Measurements from ENCODE around the gene KRTAP1-3. TPM values are rescaled to one million over a fixed set of nuclear protein-coding genes. Genes with fewer than 3 reads are reported as not detected.
"Not testable (repeated sequence)": the region's sequence is repeated elsewhere in the genome, so short reads cannot be mapped to it uniquely, and the experiment has no call there.

The KRTAP1-3 gene
- total RNA-seq, 4 donors from 2014 or later = not detected

DNA sequence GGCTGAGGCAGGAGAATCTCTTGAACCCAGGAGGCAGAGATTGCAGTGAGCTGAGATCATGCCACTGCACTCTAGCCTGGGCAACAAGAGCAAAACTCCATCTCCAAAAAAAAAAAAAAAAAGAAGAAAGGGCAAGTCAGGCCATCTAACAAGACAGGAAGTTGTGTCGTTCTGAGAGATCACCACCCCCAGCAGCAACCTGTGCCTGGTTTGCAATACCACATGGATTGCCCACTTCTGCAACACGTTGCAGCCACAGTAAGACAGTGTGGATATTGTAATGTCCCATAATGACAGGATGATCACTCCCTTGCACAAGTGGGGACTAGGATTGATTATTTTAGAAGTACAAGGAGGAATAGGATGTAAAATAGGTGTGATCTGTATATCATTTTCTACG, 34.4 kb upstream of the KRTAP1-3 start:
- Histone ChIP-seq H3K4me1 (no peaks in the 10 kb centered on the region), H3K27me3 (no peaks in the 10 kb centered on the region), H3K4me3 (no peak overlapping the region), H3K9me3 (no peaks in the 10 kb centered on the region), H3K36me3 (no peaks in the 10 kb centered on the region), H3K27ac (no peak overlapping the region)
- no peak for TF ChIP-seq POLR2A (IDR thresholded peaks at IDR 0.05)
- TF ChIP-seq, protein P1, sequence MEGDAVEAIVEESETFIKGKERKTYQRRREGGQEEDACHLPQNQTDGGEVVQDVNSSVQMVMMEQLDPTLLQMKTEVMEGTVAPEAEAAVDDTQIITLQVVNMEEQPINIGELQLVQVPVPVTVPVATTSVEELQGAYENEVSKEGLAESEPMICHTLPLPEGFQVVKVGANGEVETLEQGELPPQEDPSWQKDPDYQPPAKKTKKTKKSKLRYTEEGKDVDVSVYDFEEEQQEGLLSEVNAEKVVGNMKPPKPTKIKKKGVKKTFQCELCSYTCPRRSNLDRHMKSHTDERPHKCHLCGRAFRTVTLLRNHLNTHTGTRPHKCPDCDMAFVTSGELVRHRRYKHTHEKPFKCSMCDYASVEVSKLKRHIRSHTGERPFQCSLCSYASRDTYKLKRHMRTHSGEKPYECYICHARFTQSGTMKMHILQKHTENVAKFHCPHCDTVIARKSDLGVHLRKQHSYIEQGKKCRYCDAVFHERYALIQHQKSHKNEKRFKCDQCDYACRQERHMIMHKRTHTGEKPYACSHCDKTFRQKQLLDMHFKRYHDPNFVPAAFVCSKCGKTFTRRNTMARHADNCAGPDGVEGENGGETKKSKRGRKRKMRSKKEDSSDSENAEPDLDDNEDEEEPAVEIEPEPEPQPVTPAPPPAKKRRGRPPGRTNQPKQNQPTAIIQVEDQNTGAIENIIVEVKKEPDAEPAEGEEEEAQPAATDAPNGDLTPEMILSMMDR (IDR thresholded peaks at IDR 0.05) = no peak
- no peak for DNase-seq

DNA sequence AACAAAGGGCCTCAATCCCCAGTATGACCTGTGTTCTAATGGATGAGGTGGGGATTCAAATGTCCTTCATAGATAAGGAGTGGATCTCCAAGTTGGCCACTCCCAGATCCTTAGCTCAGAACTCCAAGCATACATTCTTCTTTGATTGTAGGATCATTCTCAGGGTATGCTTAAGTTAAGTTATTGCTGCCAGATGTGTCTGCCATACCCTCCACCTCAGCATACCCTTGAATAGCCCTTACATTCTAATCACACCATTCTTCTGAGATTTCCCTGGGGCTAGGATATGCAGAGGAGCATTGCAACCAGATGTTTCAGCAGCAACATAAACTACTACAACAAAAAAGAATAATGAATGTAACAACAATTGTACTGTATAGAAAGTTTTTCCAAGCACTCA, 32.6 kb upstream of the KRTAP1-3 start:
- no peak overlapping the region for H3K4me3 ChIP-seq
- H3K36me3 ChIP-seq = no peaks in the 10 kb centered on the region
- no peaks in the 10 kb centered on the region for H3K9me3 ChIP-seq
- H3K4me1 ChIP-seq = no peaks in the 10 kb centered on the region
- no peak overlapping the region for H3K27ac ChIP-seq
- DNase-seq = no peak
- TF ChIP-seq, protein P1 (IDR thresholded peaks at IDR 0.05) = no peak
- no peak for TF ChIP-seq POLR2A (IDR thresholded peaks at IDR 0.05)
- H3K27me3 ChIP-seq = no peaks in the 10 kb centered on the region

DNA sequence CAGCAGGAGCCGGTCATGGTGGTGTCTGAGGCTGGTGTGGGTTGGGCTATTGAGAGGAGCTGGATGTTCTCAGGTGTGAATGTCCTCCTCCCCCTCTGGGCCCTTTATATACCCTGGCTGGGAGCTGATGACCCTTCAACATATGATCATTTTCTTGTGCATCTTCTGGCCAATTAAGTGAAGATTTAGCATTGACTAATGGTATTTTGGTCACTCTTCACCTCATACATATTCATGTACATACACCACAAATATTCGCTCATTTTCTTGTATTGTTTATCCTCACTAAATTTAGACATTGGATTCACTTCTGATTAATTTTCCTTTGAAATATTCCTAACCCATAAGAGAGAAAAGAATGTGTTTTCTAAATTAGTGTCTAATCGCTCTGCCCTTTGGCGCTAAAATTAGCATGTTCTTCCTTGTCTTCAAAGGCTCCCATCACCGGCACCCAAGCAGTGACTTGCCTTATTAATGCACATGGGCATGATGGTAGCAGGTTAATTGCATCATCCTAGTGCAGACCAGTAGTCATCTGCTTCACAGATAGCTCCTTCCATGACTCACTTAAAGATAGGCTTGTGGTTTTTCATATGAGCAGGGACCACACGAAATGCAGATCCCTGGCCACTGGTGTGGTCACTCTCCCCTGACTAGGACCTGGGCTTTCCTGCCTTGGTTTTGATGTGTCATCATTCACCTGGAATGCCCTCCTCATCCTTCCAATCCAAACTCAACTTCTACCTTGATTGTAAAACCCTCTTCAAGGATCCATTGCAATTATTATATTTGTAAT, 31.4 kb upstream of the KRTAP1-3 start, which contains the start of gene KRTAP2-4:
TSS of gene KRTAP2-4 (minus strand) at position 51 of the 796 bp plus-strand sequence. CDS start at position 17, 34 bp downstream.
- DNase-seq = no peak
- Histone ChIP-seq H3K4me1 (no peaks in the 10 kb centered on the region), H3K27ac (no peak within 1 kb of the TSS), H3K27me3 (no peaks in the 10 kb centered on the region), H3K9me3 (no peaks in the 10 kb centered on the region), H3K36me3 (no peaks in the 10 kb centered on the region), H3K4me3 (no peak within 1 kb of the TSS)
- TF ChIP-seq, protein P1 (IDR thresholded peaks at IDR 0.05) = no peak
- no peak for TF ChIP-seq POLR2A (IDR thresholded peaks at IDR 0.05)

DNA sequence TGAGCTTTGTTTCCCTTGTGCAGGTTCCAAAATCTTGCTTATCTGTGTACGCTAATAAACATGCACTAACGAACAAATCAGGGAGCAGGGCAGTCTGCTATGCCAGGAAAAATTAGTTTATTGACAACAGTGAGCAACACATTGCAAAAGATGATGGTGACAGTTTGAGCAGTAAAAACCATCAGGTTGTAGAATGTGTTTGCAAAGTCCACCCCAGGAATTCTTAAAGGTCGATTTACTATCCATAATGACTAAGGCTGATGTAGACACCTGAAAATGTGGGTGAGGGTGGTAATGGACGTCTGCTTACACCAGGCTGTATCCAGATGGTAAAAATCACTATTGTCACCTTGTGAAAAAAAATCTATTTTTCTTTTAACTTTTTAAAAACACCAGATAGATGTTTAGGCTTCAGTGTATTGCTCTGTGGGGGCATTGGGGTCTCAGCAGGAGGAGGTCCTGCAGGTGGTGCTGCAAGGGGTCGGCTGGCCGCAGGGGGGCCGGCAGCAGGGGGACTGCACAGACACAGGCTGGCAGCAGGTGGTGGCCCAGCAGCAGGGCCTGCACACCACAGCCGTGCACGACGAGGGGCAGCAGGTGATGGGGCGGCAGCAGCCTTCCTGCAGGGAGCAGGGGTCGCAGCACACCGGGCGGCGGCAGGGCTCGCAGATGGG, 30.5 kb upstream of the KRTAP1-3 start:
- not testable (repeated sequence) for H3K27ac ChIP-seq, H3K36me3 ChIP-seq, DNase-seq, H3K27me3 ChIP-seq, H3K4me1 ChIP-seq, H3K4me3 ChIP-seq, H3K9me3 ChIP-seq

DNA sequence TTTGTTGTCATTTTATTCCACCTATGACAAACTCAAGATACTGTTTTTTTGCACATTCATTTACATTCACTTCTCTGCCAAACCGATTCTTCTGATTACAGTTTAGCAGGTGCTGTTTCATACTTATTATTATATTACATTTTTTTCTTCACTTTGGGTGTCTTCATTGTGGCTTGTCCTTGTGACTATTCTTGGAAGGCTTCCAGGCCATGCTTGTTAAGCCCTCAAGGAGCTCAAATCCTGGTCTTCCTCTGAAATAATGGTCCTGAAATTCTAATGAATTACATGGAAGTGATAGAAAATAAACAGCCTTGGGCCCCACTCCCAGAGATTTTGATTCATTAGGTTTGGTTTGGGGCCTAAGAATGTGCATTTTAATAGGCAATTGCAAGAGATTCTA, 29.6 kb upstream of the KRTAP1-3 start:
- Histone ChIP-seq H3K4me1 (no peaks in the 10 kb centered on the region), H3K4me3 (no peak overlapping the region), H3K36me3 (no peaks in the 10 kb centered on the region), H3K27me3 (no peaks in the 10 kb centered on the region), H3K27ac (no peak overlapping the region), H3K9me3 (no peaks in the 10 kb centered on the region)
- TF ChIP-seq POLR2A (IDR thresholded peaks at IDR 0.05) = no peak
- TF ChIP-seq, protein P1 (IDR thresholded peaks at IDR 0.05) = no peak
- DNase-seq = no peak

DNA sequence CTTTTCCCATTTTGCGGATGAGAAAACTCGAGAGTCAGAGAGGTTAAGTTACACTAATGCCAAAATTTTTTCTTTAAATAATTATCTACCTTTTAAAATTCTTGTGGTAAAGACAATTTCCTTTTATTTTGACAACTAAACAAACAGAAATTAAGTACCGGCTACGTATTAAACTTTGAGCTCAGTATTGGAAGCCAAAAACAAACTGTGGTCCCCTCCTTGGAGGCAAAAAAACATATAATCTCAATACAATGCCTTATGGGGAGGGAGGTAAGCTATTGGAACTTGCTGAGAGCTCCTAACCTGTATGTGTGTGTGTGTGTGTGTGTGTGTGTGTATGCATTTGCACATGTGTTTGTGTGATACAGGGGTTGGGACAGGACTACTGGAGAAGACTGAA, 28.8 kb upstream of the KRTAP1-3 start:
- Histone ChIP-seq H3K9me3 (no peaks in the 10 kb centered on the region), H3K27me3 (no peaks in the 10 kb centered on the region), H3K4me3 (no peak overlapping the region), H3K27ac (no peak overlapping the region), H3K4me1 (no peaks in the 10 kb centered on the region), H3K36me3 (no peaks in the 10 kb centered on the region)
- DNase-seq = no peak
- no peak for TF ChIP-seq POLR2A (IDR thresholded peaks at IDR 0.05)

Measured in Peyer's patch (tissue), 4 donors.